DMS53 treated with DMSO at 0.1 percent for 48 hours (cell line): Measurements from ENCODE around the gene XRCC5.
A peak's percentile ranks its signal among the peaks of the same experiment; 100 is the strongest.
"Not testable (repeated sequence)": the region's sequence is repeated elsewhere in the genome, so short reads cannot be mapped to it uniquely, and the experiment has no call there.

Experiments used
- DNase-seq: peaks from one replicate; lab custom pipeline; 2025; ENCODE audit not compliant: unreplicated experiment; lab: John Stamatoyannopoulos, UW

The XRCC5 gene

GRCh38 chr2:216108967-216109921 lies at the start of gene XRCC5:
Gene XRCC5, plus strand, starts transcription at chr2:216109348. Its CDS starts 89 bp downstream, at chr2:216109437.
- DNase-seq = peak; percentile 85

GRCh38 chr2:216064014-216064630 lies 45.0 kb upstream of the XRCC5 start:
- no peak for DNase-seq

- no peak for DNase-seq
Observed at GRCh38 chr2:216064665-216065064, 44.5 kb upstream of the XRCC5 start.

GRCh38 chr2:216066230-216066629 lies 42.9 kb upstream of the XRCC5 start:
- no peak for DNase-seq

GRCh38 chr2:216069028-216069427 lies 40.1 kb upstream of the XRCC5 start:
- DNase-seq = no peak

- no peak for DNase-seq
Observed at GRCh38 chr2:216070195-216070594, 39.0 kb upstream of the XRCC5 start.

- no peak for DNase-seq
Observed at GRCh38 chr2:216071111-216071851, 37.9 kb upstream of the XRCC5 start.

GRCh38 chr2:216072473-216072872 lies 36.7 kb upstream of the XRCC5 start:
- DNase-seq = no peak

- no peak for DNase-seq
Observed at GRCh38 chr2:216073773-216074172, 35.4 kb upstream of the XRCC5 start.

GRCh38 chr2:216074380-216074779 lies 34.8 kb upstream of the XRCC5 start:
- no peak for DNase-seq

- DNase-seq = no peak
Observed at GRCh38 chr2:216074794-216075193, 34.4 kb upstream of the XRCC5 start.

- no peak for DNase-seq
Observed at GRCh38 chr2:216075510-216076485, 33.4 kb upstream of the XRCC5 start.

GRCh38 chr2:216078776-216079175 lies 30.4 kb upstream of the XRCC5 start:
- no peak for DNase-seq

- not testable (repeated sequence) for DNase-seq
Observed at GRCh38 chr2:216080048-216080447, 29.1 kb upstream of the XRCC5 start.

- DNase-seq = no peak
Observed at GRCh38 chr2:216081012-216081411, 28.1 kb upstream of the XRCC5 start.

GRCh38 chr2:216081487-216082116 lies 27.5 kb upstream of the XRCC5 start, which contains the start of the genes PECR and TMEM169:
Gene PECR, minus strand, starts transcription at chr2:216081809. Its CDS starts 68 bp downstream, at chr2:216081741.
Gene TMEM169, plus strand, starts transcription at chr2:216081919. Its CDS starts 14,045 bp downstream, at chr2:216095964.
- DNase-seq = peak; percentile 38

GRCh38 chr2:216082117-216082711 lies 26.9 kb upstream of the XRCC5 start:
- DNase-seq = no peak

GRCh38 chr2:216082805-216083204 lies 26.3 kb upstream of the XRCC5 start:
- DNase-seq = no peak
